ENCODE data around the gene NRGN.

The NRGN gene

GRCh38 chr11:124739479-124740276 lies at the start of gene NRGN:
Gene NRGN (plus strand): TSS chr11:124739942. CDS start chr11:124740085, 143 bp downstream.
- peak; percentile 47 to 81 (median 70) for DNase-seq (ENCODE audit: low read depth in 4 of 4, low spot score in 1 of 4)

GRCh38 chr11:124693142-124693541 lies 46.6 kb upstream of the NRGN start:
- DNase-seq (ENCODE audit: low read depth in 4 of 4, low spot score in 1 of 4) = no peak

- DNase-seq (ENCODE audit: low read depth in 4 of 4, low spot score in 1 of 4) = no peak
These were observed 40.2 kb upstream of the NRGN start for GRCh38 chr11:124699547-124699946.

GRCh38 chr11:124700028-124700427 lies 39.7 kb upstream of the NRGN start:
- no peak for DNase-seq (ENCODE audit: low read depth in 4 of 4, low spot score in 1 of 4)

GRCh38 chr11:124707829-124708228 lies 31.9 kb upstream of the NRGN start:
- no peak for DNase-seq (ENCODE audit: low read depth in 4 of 4, low spot score in 1 of 4)

GRCh38 chr11:124712392-124712791 lies 27.4 kb upstream of the NRGN start:
- no peak for DNase-seq (ENCODE audit: low read depth in 4 of 4, low spot score in 1 of 4)

- DNase-seq (ENCODE audit: low read depth in 4 of 4, low spot score in 1 of 4) = no peak
These were observed 23.2 kb upstream of the NRGN start for GRCh38 chr11:124716591-124716990.

GRCh38 chr11:124717421-124717785 lies 22.3 kb upstream of the NRGN start:
- no peak for DNase-seq (ENCODE audit: low read depth in 4 of 4, low spot score in 1 of 4)

GRCh38 chr11:124717786-124718651 lies 21.7 kb upstream of the NRGN start:
- DNase-seq (ENCODE audit: low read depth in 4 of 4, low spot score in 1 of 4) = no peak

GRCh38 chr11:124718801-124719200 lies 20.9 kb upstream of the NRGN start:
- no peak for DNase-seq (ENCODE audit: low read depth in 4 of 4, low spot score in 1 of 4)

- DNase-seq (ENCODE audit: low read depth in 4 of 4, low spot score in 1 of 4) = no peak
These were observed 20.2 kb upstream of the NRGN start for GRCh38 chr11:124719534-124719933.

- no peak for DNase-seq (ENCODE audit: low read depth in 4 of 4, low spot score in 1 of 4)
These were observed 17.6 kb upstream of the NRGN start for GRCh38 chr11:124722176-124722575.

- no peak for DNase-seq (ENCODE audit: low read depth in 4 of 4, low spot score in 1 of 4)
These were observed 14.6 kb upstream of the NRGN start for GRCh38 chr11:124724979-124725718.

- no peak for DNase-seq (ENCODE audit: low read depth in 4 of 4, low spot score in 1 of 4)
These were observed 14.0 kb upstream of the NRGN start for GRCh38 chr11:124725719-124726105.

- DNase-seq (ENCODE audit: low read depth in 4 of 4, low spot score in 1 of 4) = no peak
These were observed 12.3 kb upstream of the NRGN start for GRCh38 chr11:124727474-124727873.

- no peak for DNase-seq (ENCODE audit: low read depth in 4 of 4, low spot score in 1 of 4)
These were observed 11.6 kb upstream of the NRGN start for GRCh38 chr11:124728134-124728533.

- DNase-seq (ENCODE audit: low read depth in 4 of 4, low spot score in 1 of 4) = no peak
These were observed 10.2 kb upstream of the NRGN start for GRCh38 chr11:124729571-124729970.

GRCh38 chr11:124732230-124732629 lies 7.5 kb upstream of the NRGN start:
- no peak for DNase-seq (ENCODE audit: low read depth in 4 of 4, low spot score in 1 of 4)

- no peak for DNase-seq (ENCODE audit: low read depth in 4 of 4, low spot score in 1 of 4)
These were observed 3.0 kb upstream of the NRGN start for GRCh38 chr11:124736736-124737135.

GRCh38 chr11:124737638-124738305 lies 2.0 kb upstream of the NRGN start:
- DNase-seq (ENCODE audit: low read depth in 4 of 4, low spot score in 1 of 4) = no peak
